ENCODE measurements around the gene CNBP.

- no peak for TF ChIP-seq ZNF274 (IDR thresholded peaks at IDR 0.05; ENCODE audit: low read depth, low read length)
- TF ChIP-seq YY1 (IDR thresholded peaks at IDR 0.05; ENCODE audit: insufficient read depth, insufficient read length): no peak
These were observed 38.9 kb downstream of the CNBP start for GRCh38 chr3:129144786-129145185.

Measured in NT2/D1 (cell line).